HG03342 (cell line): ENCODE results near the gene PWWP2A.
A peak's percentile ranks its signal among the peaks of the same experiment; 100 is the strongest.

Experiments
- ATAC-seq: cut with Tn5 transposase; IDR thresholded peaks from one replicate; pipeline ENCODE4 v1.9.1; 2021; ENCODE audit warnings: mild to moderate bottlenecking, moderate library complexity; ENCODE audit not compliant: unreplicated experiment

The PWWP2A gene

DNA sequence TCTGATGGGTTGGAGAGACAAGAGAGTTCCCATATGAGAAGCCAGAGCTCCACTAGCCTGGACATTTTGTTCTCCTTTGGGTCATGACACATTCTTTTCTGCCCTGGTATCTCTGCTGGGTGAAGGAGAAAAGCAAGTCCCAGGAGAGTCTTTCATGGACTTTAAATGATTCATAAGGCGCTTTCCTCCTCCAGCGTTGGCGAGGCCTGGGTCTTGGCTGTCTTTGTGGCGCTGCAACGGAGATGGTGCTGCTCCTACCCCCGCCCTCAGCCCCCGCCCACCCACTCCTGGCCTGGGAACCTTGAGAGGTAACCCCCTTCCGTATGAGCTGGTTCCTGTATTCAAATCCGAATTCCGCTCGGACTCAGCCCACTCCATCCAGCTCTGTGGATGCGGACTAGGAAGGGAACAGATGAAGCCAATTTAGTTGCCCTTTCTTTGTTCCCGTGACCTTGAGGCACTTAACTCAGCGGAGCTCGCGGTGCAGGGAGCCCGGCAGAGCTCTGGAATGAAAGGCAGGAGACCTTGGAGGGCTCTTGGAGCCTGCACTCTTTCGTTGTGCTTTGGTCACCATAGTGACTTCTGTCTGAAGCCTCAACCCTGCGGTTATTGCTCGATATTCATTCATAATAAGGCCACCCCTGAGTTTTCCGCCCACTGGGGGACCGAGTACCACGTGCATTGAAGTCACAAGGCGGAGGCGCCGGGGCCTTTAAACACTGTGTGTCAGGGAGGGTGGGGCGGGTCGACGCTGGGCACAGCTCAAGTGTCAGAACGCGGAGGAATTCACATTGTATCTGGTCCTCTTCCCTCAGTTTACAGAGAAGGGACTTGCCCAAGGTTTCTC lies 14.0 kb upstream of the PWWP2A start:
- ATAC-seq = no peak

DNA sequence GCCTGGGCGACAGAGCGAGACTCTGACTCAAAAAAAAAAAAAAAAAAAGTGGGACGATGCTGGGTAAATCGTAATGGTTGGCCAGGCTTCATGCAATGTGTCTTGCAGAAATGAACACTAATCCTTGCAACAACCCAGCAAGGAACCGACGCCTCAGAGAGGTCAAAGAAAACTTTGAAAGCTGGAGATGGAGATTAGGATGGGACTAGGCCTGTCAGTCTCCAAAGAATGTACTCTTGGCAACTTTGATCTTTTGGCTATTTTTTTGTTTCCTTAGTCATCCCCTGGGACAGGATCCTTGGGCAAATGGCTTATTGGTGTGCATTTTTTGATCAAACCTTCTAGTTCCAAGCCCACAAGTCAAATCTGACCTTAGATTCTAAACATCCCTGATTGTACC lies 10.6 kb upstream of the PWWP2A start:
- ATAC-seq = no peak

DNA sequence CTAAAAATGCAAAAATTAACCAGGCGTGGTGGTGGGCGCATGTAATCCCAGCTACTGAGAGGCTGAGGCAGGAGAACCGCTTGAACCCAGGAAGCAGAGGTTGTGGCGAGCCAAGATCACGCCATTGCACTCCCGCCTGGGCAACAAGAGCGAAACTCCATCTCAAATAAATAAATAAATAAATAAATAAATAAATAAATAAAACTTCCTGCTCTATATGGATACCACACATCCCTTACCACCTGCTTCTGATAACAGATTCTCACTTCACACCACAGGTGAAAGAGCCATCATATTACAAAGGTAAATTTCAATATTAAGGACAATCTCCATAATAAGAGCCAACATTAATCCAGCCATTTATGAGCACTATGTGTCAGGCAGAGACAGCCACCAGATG lies 9.4 kb upstream of the PWWP2A start:
- ATAC-seq = no peak

DNA sequence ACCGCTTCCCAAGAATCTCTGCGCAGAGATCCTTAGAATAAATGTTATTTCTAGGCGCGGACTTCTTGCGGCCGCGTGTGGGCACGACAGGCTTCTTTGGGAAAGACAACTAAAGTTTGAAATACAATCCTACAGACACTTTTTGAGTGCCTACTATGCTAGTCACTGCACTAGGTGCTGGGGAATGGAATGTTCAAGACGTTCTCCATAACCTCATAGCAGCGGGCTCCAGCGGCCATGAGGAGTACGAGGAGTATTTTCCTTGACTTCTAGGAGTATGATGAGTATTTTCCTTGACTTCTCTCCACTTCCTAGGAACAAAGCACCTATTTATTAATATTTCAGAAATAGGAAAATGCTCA lies 636 bp upstream of the PWWP2A start:
- ATAC-seq = no peak

DNA sequence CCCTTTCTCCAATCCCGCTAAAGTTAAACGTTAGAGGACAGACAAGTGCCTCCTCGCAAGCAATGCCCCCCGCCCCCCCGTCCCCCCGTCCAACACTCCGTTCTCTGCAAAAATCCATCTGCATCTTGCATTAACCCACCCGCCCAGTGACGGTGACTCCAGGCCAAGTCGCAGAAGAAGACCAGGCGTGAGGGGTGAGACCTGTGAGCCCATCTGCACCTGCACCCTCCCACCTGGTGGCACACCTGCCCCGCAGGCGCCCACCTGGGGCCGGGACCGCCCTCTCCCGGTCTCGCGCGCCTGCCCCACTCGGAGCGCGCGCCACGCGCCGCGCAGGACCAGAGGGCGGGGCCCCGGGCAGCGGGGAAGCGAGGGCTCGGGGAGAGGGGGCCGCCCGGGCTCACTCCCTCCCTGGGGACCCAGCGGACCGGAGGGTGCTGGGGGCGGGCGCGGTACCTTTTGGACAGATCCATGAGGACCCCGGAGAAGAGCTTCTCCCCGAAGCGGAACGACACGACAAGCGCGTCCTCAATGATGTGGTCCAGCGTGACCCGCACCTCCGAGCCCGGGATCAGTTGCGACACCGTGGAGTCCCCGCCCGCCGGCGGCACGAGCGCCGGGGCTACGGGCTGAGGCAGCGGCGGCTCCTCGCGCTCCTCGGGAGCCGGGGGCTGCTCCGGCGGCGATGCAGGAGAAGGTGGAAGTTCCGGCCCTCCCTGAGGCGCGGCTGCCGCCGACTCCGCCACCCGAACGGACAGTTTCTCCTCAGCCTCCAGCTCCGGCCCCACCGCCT lies 705 bp downstream of the PWWP2A start:
- ATAC-seq = peak; percentile 16

DNA sequence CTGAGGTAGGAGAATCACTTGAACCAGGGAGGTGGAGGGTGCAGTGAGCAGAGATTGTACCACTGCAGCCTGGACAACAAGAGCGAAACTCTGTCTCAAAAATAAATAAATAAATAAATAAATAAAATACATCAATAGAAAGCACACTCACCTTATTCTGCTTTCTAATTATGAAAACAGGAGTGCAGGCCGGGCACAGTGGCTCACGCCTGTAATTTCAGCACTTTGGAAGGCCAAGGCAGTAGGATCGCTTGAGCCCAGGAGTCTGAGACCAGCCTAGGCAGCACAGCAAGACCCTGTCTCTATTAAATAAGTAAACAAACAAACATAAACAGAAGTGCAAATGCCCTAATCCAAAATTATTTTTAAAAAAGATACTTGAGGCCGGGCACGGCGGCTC lies 2.3 kb downstream of the PWWP2A start:
- ATAC-seq = no peak

DNA sequence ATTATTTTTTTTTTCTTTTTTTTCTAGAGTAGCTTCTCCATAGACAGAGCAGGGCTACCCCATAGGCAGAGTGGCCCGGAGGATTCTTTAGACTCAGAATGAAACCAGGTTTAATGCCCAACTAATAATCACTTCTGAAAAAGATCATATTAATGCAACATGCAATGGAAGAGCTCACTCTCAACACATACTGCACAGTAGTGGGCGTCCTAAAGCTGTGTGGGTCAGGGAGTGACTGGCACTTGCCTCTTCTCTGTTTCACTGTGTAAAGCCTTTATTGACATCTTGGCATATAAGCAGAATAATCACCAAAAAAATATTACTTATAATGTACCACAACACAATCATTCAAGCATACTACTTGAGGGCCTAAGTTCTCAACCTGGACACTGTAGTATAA lies 11.1 kb downstream of the PWWP2A start:
- no peak for ATAC-seq

DNA sequence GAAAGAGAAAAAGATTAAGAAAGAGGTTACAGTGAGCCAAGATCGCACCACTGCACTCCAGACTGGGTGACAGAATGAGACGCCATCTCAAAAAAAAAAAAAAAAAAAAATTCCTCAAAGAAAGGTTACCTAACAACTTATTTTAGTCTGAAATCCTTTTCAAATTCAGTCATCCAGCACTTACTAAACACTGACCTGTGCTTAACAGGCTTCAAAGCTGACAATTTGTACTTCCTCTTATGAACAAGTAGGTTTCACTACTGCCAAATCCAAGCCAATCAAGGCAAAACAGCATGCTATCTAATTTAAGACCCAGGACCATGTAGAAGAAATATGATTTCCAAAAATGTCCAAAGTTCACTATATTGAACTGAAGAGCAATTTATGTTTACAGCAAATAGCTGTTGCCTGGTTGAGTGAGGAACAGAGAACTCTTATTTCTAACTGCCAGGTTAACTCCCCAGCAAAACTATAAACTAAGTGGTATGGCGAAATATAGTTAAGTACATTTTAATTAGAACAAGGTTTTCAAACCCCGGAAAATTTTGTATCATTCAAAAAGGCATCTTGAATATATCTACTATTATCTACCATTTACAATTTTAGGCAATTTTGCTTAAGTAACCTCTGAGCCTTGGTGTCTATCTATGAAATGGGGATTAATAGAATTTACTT lies 13.4 kb downstream of the PWWP2A start:
- peak; percentile 89 for ATAC-seq

DNA sequence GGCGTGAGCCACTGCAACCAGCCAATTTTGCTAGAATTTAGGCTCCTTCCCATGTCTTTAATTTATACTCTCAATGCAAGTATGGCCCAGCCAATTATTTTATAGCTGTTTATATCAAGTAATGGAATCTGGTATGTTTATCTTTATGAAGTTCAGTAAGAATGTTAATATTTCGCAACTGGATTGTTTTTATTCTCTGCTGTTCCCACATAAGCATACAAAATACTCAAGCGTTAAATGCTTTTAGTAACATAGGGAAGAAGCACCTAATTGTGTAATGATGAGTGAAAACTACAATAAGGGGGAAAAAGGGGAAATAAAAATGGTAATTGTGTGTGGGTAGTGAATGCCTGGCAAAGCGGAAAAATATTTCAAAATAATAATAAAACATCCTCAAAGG lies 21.3 kb downstream of the PWWP2A start:
- ATAC-seq = no peak

DNA sequence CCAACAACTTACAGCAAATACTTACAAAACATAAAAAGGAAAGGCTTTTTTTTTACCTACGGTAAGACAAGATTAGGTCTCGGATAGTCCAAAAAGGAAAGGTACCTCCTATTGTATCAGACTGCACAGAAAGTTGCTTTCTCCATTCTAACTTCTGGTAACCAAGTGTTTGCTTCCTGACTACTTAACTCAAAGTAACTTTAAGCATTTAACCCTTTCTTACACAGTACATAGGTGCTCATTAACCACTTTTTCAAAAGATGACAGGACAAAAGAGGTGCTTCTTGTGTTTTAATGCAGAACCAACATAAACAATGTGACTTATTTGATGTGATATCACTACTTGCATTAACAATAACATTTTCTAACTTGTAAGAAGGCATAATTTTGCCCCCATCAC lies 23.1 kb downstream of the PWWP2A start:
- no peak for ATAC-seq

DNA sequence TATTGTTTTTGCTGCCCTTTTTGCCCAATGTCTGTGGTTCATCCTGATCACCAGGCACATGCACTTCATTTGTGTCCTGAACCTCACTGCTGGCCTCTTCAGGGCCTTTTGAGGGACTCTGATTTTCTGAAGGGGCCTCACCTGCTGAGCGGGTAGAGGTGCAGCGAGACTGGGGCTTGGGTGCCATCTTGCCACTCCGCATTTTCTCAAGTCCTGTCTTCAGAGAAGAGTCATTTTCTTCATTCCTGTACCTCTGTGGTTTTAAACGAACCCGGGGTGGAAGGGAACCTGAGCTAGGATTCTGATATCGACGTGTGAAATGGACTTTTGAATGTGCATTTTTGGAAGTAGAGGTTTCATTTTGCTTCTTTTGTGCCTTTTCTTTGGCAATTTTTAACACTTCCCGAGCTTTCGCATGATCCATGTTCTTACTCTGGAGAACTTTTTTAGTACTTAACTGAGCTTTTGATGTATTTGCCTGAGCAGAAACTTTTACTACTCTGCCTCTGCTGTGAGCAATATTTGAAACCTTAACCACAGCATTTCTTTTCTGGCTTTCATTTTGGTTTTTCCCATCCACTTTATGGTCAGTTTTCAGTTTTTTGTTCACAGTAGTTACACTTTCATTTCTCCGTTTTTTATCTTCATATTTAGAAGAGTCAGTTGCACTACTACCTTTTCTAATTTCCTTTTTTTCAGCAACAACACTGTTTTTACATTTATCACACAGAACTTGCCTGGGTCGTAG lies 26.1 kb downstream of the PWWP2A start:
- ATAC-seq = peak; percentile 59

DNA sequence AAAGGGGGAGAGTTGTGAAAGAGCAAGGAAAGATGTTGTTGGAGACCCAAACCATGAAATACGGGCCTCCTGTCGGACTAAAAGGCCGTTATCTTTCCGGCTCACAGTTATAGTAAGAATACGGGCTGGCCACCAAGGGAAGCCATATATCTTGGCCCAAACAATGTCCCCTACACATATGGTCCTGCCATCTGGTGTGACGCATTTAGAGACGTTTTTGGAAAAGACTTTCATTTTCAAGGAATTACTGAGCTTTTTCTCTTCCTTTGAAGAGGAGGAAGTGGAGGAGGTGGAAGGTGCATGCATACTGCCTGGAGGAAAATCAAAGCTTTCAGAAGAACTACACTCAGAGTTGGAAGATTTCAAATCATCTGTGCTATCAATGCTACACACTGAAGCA lies 26.7 kb downstream of the PWWP2A start:
- ATAC-seq = no peak

DNA sequence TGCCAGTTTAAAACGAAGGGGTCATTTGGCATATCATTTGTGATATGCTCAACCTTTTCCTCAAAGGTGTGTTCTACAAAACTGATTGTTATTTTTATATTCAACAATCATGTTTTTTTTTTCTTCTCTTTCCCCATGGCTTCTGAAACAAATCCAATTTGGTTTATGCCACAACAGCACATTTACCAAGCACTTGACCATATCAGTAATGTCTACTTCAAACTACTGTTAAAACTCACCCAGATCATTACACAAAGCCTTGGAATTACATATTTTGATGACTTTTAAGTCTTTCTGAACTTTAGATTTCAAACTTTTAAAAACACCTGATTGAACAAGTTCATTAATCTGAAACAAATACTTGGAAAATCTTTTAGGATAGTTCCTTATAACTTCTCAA lies 29.2 kb downstream of the PWWP2A start:
- no peak for ATAC-seq

DNA sequence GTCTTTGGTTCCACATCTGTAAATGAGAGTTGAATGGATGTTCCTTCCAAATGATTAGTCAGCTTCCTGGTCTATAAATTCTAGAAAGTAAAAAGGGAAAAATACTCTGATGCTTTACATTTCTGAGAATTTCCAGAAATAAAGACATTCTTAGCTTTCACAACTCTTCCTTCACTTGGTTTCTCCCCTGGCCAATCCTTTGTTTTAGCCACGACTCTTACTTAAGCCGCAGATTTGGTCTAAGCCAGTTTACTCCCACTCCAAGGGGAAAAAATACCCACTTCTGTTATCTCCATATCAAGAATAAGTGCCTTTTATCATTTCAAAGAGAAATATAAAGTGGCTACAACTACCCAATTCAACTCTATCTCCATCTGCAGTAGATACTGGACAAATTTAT lies 29.7 kb downstream of the PWWP2A start:
- no peak for ATAC-seq

DNA sequence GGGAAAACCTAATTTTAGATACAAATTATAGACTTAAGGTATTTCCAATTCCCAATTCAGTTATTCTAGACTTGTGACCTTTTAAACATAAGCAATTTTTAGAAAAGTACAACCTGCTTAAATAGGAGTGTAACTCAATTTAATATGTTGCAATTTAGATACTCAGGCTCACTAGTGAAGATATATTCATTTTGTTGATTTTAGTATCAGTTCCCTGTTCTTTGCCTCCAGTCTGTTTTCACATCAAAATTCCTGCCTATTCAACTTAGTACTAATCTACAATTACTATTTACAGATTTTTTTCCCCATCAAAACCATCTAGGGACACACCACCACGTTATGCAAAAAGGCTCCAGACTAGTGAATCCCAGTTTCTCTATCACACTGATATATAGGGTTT lies 30.4 kb downstream of the PWWP2A start:
- no peak for ATAC-seq

DNA sequence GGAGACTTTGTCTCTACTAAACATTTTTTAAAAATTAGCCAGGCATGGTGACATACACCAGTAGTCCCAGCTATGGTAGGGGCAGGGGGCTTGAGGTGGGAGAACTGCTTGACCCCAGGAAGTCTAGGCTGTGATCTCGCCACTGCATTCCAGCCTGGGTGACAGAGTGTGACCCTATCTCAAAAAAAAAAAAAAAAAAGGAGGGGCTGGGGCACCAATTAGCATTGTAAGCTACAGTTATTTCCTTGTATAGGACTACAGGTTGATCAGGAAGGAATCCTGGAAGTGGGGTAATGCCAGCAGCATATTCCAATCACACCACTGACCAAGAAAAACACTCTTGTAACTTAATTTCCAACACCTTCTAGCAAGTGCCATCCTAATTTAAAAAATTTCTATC lies 32.1 kb downstream of the PWWP2A start:
- no peak for ATAC-seq

DNA sequence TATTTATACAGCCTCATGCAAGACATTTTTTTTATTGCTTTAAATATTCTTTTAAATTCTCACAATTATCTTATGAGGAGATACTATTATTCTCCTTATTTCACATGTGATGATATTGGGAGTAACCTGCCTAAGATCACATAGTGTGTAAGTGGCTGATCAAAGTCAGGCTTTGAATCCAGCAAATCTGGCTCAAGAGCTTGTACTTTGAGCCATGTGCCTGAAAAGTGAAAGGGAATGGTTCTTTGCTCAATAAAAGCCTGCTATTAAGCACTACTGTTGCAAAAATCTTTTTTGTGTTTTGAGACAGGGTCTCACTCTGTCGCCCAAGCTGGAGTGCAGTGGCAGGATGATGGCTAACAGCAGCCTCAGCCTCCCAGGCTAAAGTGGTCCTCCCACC lies 35.1 kb downstream of the PWWP2A start:
- ATAC-seq = no peak

DNA sequence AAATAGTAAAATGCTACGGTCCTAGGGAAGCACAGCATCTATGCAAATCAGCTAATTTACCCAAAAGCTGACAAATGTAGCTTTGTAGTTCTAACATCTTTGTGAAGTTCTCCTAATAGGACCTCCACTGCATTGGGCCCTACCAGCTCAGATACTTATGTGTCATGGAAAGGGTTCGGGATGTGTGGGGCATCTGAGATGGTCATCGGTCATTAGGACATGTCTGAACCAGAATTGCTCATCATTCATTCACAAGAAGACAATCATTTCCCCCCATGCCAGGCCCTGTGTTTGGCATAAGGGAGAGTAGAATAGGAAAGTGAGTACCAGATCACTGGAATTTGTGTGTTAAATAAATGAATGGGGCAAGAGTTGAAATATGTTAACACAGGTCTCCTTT lies 35.7 kb downstream of the PWWP2A start:
- ATAC-seq = no peak

DNA sequence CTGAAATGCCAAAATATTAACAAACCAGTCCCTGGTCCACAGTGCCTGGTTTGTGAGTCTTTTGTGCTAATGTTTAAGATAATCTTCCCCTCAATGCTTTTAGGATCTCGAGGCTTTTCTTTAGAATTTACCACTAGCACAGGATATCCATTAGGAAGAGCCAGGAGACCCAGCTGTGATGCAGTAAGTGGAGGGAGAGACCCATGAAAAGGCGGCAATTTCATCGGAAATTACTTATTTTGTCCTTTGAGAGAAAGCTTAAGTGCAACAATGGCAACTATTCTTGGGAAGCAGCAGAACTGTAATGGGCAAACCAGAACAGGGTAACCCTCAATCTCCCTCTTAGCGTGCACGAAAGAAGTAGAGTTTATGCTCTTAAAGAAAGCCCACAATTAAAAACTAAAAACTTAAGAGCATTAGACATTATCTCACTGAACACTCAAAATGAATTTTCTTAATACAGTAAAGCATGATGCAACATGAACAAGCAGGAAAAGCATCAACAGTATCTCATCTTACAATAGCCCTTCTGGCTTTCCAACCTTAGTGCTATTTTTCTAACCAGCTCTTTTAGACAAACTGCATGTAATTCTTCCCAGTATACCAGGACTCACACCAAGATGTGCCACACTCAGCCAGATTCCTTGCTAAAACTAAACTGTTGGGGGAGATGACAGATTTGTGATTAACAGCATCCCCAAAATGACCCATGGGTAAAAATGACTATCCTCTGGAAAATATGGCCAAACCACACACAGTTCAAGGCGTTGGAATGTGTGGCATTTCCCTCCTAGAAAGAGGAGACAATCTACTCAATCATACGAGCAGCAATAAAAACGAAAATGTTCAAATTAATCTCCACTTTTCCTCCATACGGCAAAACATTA lies 36.4 kb downstream of the PWWP2A start:
- ATAC-seq = no peak

DNA sequence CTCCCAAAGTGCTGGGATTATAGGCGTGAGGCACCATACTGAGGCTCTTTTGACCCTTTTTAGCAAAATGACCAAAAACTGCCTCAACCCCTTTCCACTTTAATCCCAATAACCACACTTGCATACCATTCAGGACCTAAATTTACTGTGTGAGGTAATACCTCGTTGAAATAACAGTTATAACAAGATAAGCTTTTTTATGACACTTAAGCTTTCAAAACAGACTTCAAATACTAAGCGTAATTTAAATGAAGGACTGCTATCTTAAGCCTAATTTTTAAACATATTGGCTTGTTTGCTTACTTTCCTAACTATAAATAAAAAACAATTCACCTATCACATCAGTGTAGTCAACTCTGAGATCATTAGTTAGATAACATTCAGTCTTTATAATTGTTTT lies 37.8 kb downstream of the PWWP2A start:
- no peak for ATAC-seq
